PC-9 (cell line): Measurements from ENCODE around the gene IER5L. TPM values are rescaled to one million over a fixed set of nuclear protein-coding genes. Genes with fewer than 3 reads are reported as not detected.
A peak's percentile ranks its signal among the peaks of the same experiment; 100 is the strongest.

ENCODE experiments used
- BruUV-seq: library from RNA; stranded (reverse); fragments of 400-500 nt; replicated peaks from 2 replicates; lab custom pipeline; 2021; lab: Mats Ljungman, UMichigan
- CTCF ChIA-PET: fragments of 300-600 bp; sonication (Branson Sonifier 250); formaldehyde crosslinking; loops from one replicate; lab custom pipeline; 2022; ENCODE audit warnings: antibody characterized with exemption; lab: Charles Lee
- POLR2A ChIA-PET: fragments of 300-600 bp; sonication (Branson Sonifier 250); formaldehyde crosslinking; loops from one replicate; lab custom pipeline; 2022; ENCODE audit warnings: antibody characterized with exemption; ENCODE audit not compliant: unreplicated experiment; lab: Charles Lee
- DNase-seq, 2 experiments: peaks; one replicate each; pipeline versions ENCODE4 v3.0.0 to v3.0.0-alpha.2; 2015 to 2022; ENCODE audit warnings: mixed read lengths in 1 of 2
- H2AFZ ChIP-seq: fragments of 200-600 bp; sonication (generic); 2 replicates; pipeline ENCODE4 v1.8.1; 2017; ENCODE audit warnings: antibody characterized with exemption
- H3F3A ChIP-seq: fragments of 200-600 bp; sonication (generic); 2 replicates; pipeline ENCODE4 v1.8.1; 2017; ENCODE audit warnings: antibody characterized with exemption, mild to moderate bottlenecking, low read depth; ENCODE audit not compliant: insufficient read depth
- H3K27ac ChIP-seq: fragments of 200-600 bp; sonication (generic); 2 replicates; pipeline ENCODE4 v1.6.1; 2016; ENCODE audit warnings: mixed run types
- H3K27me3 ChIP-seq: fragments of 200-600 bp; sonication (generic); 2 replicates; pipeline ENCODE4 v1.6.1; 2016; ENCODE audit warnings: low read depth, mixed run types; ENCODE audit not compliant: insufficient read depth
- H3K36me3 ChIP-seq: fragments of 200-600 bp; sonication (generic); 2 replicates; pipeline ENCODE4 v1.6.1; 2016; ENCODE audit warnings: low read depth, mixed run types
- H3K4me1 ChIP-seq: fragments of 200-600 bp; sonication (generic); replicated peaks from 2 replicates; pipeline ENCODE4 v1.6.1; 2016; ENCODE audit warnings: mixed run types; ENCODE audit not compliant: insufficient read depth
- H3K4me2 ChIP-seq: fragments of 200-600 bp; sonication (generic); 2 replicates; pipeline ENCODE4 v1.6.1; 2017; ENCODE audit warnings: mixed run types
- H3K4me3 ChIP-seq: fragments of 200-600 bp; sonication (generic); 2 replicates; pipeline ENCODE4 v1.6.1; 2016; ENCODE audit warnings: mixed run types
- H3K79me2 ChIP-seq: fragments of 200-600 bp; sonication (generic); 2 replicates; pipeline ENCODE4 v1.6.1; 2017; ENCODE audit warnings: low read depth, mixed run types
- H3K9me2 ChIP-seq: fragments of 200-600 bp; sonication (generic); 2 replicates; pipeline ENCODE4 v1.8.1; 2017; ENCODE audit warnings: mild to moderate bottlenecking; ENCODE audit not compliant: insufficient read depth
- H3K9me3 ChIP-seq: fragments of 200-600 bp; sonication (generic); 2 replicates; pipeline ENCODE4 v1.8.1; 2016; ENCODE audit warnings: low read depth; ENCODE audit not compliant: insufficient read depth
- H4K20me1 ChIP-seq: fragments of 200-600 bp; sonication (generic); 2 replicates; pipeline ENCODE4 v1.8.1; 2017; ENCODE audit not compliant: insufficient read depth
- CTCF ChIP-seq: fragments of 200-600 bp; sonication (generic); conservative IDR thresholded peaks from 2 replicates; pipeline ENCODE4 v1.6.1; 2017; ENCODE audit warnings: mixed run types, antibody characterized with exemption, mild to moderate bottlenecking, moderate library complexity
- EZH2 ChIP-seq: fragments of 200-600 bp; sonication (generic); IDR thresholded peaks from 2 replicates; pipeline ENCODE4 v1.8.0; 2017; ENCODE audit warnings: antibody characterized with exemption, low read depth
- intact Hi-C: fragments of 100-400 bp; cut with micrococcal nuclease; formaldehyde crosslinking; loops from one replicate; pipeline ENCODE4 v1.10.0; 2022; ENCODE audit not compliant: unreplicated experiment
- total RNA-seq: library from RNA; stranded (reverse); gene quantifications from 2 replicates; pipeline ENCODE4 v1.2.3, GENCODE V29; 2021

Gene IER5L
- total RNA-seq, 1 experiment from 2014 or later, result 37.3 TPM

- Histone ChIP-seq H3K27ac (no peak overlapping the region), H3K36me3 (no peaks in the 10 kb centered on the region), H3K4me1 (no peaks in the 10 kb centered on the region), H2AFZ (no peak overlapping the region), H3K9me3 (no peaks in the 10 kb centered on the region), H3K27me3 (no peaks in the 10 kb centered on the region), H4K20me1 (no peaks in the 10 kb centered on the region), H3K79me2 (no peaks in the 10 kb centered on the region), H3K4me3 (no peak overlapping the region), H3K9me2 (no peaks in the 10 kb centered on the region), H3F3A (no peaks in the 10 kb centered on the region), H3K4me2 (no peak overlapping the region)
- intact Hi-C loops, result no loop called here
- TF ChIP-seq CTCF, result no peak
- no peak for TF ChIP-seq EZH2
- DNase-seq, result peak; percentile 27 to 59
- BruUV-seq, result no TSS peak
- ChIA-PET POLR2A (no interaction called here), CTCF (no interaction called here)
These were observed 31.5 kb upstream of the IER5L start for GRCh38 chr9:129209580-129209979.

- Histone ChIP-seq H3K4me1 (no peaks in the 10 kb centered on the region), H3K36me3 (no peaks in the 10 kb centered on the region), H3K4me3 (no peak overlapping the region), H3K9me3 (no peaks in the 10 kb centered on the region), H3K9me2 (no peaks in the 10 kb centered on the region), H3K4me2 (no peak overlapping the region), H3K27ac (no peak overlapping the region), H2AFZ (no peak overlapping the region), H4K20me1 (no peaks in the 10 kb centered on the region), H3K27me3 (no peaks in the 10 kb centered on the region), H3F3A (no peaks in the 10 kb centered on the region), H3K79me2 (no peaks in the 10 kb centered on the region)
- ChIA-PET POLR2A (interaction anchor here (0.6 kb wide), 1 partner anchor 49 kb away, joined by 23 read pairs; no protein-coding TSS in a partner anchor), CTCF (no interaction called here)
- TF ChIP-seq EZH2 (no peak), CTCF (no peak)
- DNase-seq, result no peak
- intact Hi-C loops, result no loop called here
- no TSS peak for BruUV-seq
These were observed 31.0 kb upstream of the IER5L start for GRCh38 chr9:129209109-129209508.

- H3K4me3 ChIP-seq, result no peak overlapping the region
- no peaks in the 10 kb centered on the region for H3K4me1 ChIP-seq
- H3K27ac ChIP-seq, result no peak overlapping the region
- H4K20me1 ChIP-seq, result no peaks in the 10 kb centered on the region
- intact Hi-C loops, result no loop called here
- TF ChIP-seq CTCF (no peak), EZH2 (no peak)
- no peaks in the 10 kb centered on the region for H3K79me2 ChIP-seq
- H3K27me3 ChIP-seq, result no peaks in the 10 kb centered on the region
- no peaks in the 10 kb centered on the region for H3F3A ChIP-seq
- no peak overlapping the region for H3K4me2 ChIP-seq
- no peak for DNase-seq
- H3K36me3 ChIP-seq, result no peaks in the 10 kb centered on the region
- no TSS peak for BruUV-seq
- ChIA-PET POLR2A (interaction anchor here (0.6 to 0.7 kb wide), 2 partner anchors 50 to 1095 kb away, joined by 4 to 23 read pairs; no protein-coding TSS in a partner anchor), CTCF (no interaction called here)
- no peaks in the 10 kb centered on the region for H3K9me3 ChIP-seq
- no peaks in the 10 kb centered on the region for H3K9me2 ChIP-seq
- no peak overlapping the region for H2AFZ ChIP-seq
These were observed 30.4 kb upstream of the IER5L start for GRCh38 chr9:129208207-129209032.
